Fibroblast of skin of back (primary cell): ENCODE results near the gene TMEM38A. TPM values are rescaled to one million over a fixed set of nuclear protein-coding genes. Genes with fewer than 3 reads are reported as not detected.

Source experiments
- DNase-seq: peaks from one replicate; pipeline ENCODE4 v3.0.0-alpha.2; 2013
- polyA plus RNA-seq, 2 experiments: library from polyadenylated mRNA; unstranded; fragments of 120-200 nt; gene quantifications; one replicate each; pipeline ENCODE4 v1.2.1, GENCODE V29; 2013; ENCODE audit not compliant: insufficient read length in 2 of 2

The TMEM38A gene, protein sequence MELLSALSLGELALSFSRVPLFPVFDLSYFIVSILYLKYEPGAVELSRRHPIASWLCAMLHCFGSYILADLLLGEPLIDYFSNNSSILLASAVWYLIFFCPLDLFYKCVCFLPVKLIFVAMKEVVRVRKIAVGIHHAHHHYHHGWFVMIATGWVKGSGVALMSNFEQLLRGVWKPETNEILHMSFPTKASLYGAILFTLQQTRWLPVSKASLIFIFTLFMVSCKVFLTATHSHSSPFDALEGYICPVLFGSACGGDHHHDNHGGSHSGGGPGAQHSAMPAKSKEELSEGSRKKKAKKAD
- 1.6 TPM for polyA plus RNA-seq (2013, experiment 1 of 2; ENCODE audit: insufficient read length)
- 1.1 TPM for polyA plus RNA-seq (2013, experiment 2 of 2; ENCODE audit: insufficient read length)

DNA sequence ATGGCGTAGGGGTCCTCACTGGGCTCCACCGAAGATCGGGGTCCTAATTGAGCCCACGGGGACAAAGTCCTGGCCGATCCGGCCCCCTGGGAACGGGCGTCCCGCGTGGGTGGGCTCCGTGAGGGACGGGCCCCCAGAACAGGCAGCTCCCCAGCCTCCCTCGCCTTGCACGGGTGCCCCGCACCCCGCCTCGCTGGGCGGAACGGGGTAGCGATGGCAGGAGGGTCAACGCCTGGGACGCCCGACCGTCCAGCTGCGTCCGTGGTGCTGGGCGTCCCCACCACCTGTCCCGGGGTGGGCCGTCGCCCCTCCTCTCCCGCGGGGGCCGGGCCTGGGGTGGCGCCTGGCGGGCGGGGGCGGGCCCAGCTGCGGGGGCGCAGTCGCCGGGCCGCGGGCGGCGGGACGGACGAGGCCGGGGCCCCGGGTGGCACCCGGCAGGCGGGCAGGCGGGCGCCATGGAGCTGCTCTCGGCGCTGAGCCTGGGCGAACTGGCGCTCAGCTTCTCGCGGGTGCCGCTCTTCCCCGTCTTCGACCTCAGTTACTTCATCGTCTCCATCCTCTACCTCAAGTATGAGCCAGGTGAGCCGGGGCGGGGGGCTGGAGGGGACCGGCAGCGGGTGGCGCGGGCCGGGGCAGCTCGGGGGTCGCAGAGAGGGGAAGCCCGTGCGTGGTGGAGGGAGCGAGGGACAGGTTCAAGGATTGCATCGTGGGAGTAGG is at the start of gene TMEM38A:
Gene TMEM38A, plus strand, starts transcription at position 377 of the 717 bp plus-strand sequence. Its CDS starts 79 bp downstream, at position 456.
- DNase-seq = no peak

DNA sequence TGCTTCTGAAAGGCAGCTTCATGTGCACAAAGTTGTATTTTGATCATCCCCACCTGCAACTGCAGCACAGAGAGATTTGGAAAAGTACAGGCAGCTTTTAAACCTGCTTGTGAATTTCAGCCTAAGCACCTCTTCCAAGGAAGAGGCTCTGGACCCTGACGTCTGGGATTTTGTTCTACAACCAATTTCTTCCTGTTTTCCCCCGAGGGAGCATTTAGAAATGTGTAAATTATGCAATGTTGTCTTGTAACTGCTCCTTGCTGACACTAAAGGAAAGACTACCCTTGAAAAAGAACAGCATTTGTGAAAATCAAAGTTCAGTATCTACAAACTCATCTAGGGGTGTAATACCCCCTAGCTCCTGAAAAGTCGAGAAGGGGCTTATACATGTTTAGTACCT is 48.3 kb upstream of the TMEM38A start:
- no peak for DNase-seq

DNA sequence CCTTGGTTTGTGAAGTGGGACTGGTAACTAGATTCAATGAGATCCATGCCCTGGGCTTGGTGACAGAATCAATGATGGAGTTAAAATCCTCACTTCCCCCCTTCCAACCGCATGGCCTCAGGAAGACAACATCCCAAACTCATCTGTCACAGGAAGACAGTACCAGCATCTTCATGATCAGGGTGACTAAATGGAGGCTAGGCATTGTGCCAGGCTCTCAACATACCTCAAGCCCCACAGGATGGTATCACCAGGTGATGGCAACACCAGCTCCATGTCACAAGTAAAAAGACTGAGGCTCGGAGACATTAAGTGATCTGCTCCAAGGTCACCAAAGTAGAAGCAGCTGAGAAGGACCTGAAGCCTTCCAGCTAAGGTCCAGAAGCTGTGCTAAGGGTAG is 47.1 kb upstream of the TMEM38A start:
- no peak for DNase-seq

DNA sequence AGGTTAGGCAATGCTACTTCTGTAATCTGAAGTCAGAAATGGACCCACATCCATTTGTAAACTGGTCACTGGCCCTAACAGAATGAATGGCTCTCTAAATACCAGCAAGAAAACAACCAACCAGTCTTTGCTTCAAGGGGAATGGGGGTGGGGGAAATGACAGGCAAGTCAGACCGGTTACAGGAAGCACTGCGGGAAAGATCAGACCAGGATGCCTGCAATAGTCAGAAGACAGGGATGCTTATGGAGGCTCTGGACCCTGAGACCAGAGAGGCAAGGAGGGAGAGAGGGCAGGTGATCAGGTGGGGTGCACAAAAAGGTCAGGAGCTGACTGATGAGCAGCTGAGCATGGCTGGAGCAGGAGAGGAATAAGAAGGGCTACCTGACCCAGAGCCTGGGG is 46.0 kb upstream of the TMEM38A start:
- DNase-seq = no peak

DNA sequence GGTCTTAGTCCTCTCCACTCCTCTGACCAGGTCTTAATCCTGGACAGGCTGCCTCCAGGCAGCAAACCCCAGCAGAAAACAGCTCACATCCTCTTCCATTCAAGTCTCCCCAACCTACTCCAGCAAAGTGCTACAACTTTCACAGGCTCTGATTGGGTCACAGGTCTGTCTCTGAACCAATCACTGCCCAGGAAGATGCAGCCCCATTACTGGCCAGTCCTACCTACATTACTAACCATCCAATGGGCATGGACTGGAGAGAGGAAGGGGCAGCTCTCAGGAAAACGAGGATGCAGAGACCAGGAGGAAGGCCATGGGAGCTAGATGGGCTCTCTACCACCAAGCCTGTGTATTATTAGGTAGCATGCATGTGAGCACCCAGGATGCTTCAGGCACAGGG is 45.1 kb upstream of the TMEM38A start:
- no peak for DNase-seq

DNA sequence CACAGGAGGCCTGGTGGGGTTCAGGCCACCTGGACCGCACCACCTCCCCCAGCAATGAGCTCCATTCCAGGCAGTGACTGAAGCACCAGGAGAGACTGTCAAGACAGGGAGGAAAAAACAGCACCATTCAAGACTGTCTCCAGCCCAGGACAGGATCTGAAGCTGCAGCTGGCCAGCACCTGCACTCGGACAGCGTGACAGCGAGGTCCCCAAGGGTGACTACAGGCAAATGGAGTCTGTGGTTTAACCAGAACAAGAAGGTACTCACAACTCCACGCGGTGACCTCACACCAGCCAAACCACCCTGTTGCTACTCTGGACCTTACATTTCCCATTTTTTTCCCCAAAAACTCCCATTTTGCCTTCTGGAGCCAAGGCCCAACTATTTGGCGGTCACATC is 42.7 kb upstream of the TMEM38A start:
- DNase-seq = no peak

DNA sequence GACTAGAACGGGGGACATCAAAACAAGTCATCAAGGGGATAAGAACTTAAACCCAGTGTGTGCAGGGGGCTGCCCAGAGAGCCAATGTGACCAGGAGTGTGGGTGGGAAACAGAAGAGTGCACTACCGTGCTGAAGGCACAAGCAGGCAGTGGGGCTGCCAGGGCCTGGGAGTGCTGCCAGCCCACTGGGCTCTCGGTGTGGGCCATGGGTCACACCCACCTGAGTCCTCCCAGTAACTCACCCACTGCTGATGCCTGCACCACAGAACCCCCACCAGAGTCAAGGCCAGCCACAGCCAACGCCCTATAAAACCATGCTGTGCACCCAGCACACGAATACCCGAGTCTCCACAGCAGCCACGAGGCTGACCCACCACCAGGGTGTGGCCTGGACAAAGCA is 41.5 kb upstream of the TMEM38A start:
- no peak for DNase-seq

DNA sequence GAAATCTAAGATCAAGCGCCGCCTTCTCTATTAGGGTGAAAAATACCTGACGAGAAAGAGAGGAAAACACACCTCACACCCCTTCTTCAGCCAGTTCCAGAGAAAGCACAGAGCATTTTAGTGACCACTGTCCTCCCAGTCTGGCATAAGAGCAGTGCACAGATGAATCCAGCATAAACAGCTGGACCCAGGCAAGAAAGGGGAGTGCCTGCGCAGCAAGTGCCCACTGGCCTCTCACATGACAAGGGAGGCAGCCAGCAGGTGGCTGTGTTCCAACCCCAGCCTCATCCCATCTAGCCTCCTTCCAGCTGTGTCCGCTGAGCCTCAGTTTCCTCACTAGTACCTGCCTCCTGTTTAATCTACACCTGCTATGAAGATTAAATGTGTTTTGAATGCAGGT is 40.9 kb upstream of the TMEM38A start:
- DNase-seq = no peak

DNA sequence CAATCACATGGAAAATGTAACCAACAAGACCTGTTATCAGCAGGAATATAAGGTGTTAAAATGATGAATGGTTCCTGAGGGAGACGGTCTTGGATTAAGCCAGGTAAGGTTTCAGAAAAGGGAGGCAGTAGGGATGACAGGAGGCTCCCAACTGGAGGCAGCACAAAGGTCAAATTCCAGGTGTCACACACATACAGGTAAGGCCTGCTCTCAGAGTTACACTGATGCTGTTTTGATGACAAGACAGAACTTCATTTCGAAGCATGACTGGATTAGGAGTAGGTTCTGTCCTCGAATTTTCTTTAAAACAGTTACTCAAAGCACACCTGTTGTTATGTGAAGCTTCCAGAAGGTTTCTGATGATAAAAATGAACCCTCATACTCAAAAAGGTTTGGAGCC is 40.4 kb upstream of the TMEM38A start:
- no peak for DNase-seq

DNA sequence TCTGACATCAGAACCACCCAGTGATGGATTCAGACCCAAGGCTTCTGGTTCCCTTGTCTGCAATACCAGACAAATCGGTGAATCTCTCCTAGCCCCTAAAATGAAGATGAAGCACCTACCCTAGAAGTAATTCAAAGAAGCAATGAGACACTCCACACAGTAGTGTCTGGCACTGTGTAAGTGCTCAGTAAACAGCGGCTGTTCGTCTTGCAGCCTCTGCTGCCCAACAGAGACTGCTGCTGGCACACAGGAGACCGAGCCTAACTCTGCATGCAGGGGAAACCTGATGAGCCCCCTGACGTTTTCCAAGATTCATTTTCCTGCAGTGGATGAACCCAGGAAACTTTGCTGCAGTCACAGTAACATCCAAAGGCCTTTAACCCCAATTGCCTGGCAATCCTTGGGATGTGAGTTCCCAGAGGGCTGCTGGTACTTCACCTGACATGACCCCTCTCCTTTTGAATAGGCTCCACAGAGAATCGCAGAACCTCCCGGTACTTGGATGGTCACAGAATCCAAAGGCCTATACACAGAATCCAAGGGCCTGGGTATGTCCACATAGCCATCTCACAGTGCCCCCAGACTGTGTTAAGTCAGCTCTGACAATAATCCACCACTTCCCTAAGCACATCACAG is 39.7 kb upstream of the TMEM38A start:
- no peak for DNase-seq

DNA sequence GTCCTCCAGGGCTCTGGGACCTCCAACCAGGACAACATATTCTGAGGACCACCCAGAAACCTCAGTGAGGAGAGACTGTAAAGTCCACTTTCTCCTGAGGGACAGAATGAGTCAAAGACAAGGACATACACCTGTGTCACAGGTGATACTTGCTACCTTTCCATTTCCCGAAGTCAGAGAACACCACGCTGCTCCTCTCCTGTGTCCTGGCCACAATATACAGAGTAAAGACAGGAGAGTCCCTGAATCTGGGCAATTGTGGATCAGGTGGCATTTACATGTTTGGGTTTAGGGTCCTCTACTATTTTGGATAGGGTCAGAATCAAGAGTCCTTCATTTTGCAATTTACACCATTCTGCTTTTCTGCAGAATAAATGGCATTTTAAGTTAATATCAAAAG is 37.9 kb upstream of the TMEM38A start:
- no peak for DNase-seq

DNA sequence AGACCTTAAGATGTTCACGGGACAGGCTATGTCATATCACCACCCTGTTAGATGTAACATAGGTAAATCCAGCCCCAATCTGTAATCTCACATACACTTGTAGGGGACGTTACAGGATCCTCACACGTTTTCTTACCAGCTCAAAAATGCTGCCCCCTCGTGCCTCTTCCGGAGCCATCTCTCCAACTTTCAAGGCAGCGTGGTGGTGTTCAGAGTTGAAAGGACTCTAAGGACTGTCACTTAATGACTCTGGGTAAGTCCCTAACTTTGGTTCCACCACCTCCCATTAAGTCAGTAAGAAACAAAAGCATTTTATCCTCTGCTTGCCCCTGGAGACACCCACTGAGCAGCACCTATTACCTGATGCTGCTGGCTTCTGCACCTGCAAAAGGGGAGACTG is 37.4 kb upstream of the TMEM38A start:
- no peak for DNase-seq

DNA sequence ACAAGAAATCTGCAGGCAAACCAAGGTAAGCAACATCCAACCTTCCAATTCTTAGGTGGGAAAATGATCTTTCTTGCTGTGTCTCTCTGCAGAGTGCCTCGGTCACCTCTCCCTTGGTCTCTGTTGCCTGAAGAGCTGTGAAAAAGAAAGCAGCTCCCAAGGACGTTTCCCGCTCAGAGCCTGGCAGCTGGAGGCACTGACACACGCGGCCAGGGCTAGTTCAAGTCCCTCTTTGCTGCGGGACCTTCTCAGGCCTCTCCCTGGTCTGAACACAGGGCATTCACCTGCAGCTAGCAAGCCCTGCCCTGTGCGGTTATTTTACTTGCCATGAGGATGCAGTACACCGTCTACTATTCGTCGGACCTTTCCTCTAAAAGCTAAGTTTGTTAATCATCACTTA is 36.7 kb upstream of the TMEM38A start:
- no peak for DNase-seq

DNA sequence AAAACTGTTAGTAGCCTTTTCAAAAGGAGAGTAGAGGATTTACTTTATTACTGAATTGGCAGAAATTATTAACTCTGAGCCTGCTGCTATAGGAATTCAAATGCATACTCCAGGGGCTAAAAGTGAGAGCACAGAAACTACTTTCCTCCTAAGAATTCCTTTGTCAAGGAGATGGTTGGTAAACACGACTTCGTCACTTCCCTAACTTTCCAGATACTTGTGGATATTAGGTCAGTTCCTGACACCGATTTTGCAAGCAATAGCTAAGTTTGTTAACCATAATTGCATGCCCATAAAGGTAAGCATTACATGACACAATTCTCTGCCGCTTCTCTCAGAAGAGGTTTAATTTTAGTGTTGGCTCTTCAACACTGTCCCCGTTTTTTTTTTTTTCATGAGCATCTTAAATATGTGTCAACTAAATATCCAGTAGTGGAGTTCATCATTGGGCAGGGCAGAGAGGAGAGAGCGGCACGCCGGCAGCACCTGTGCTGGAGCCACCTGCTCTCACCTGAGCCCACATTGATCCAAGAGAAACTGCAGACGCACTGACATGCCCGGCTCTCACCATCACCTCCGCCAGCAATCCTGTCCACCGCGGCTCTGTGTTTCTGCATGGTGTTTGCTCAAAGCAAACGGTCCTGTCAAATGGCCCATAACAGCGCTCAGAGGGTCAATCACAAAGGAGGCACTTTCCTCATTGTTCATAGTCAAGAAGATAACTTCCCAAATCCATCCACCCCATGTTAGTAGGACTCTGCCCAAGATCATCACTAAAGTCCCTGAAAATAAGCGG is 35.6 kb upstream of the TMEM38A start:
- no peak for DNase-seq

DNA sequence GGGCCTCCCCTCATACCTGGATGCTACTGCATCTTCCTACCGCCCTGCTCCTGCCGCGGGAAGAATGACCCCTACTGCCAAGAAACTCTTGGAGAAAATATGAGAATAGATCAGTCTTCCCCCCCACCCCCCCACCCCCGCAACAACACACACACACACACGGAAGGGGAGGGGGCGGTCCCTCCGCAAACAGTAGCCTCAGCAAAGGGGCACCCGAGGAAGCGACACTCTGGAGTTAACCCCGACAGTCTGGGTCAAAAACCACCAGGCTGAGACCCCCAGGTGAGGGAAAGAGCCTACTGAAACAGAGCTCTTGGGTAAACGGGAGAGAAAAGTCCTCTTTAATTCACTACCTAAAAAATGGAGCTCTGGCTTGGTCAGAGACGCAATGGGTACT is 34.1 kb upstream of the TMEM38A start:
- DNase-seq = no peak

DNA sequence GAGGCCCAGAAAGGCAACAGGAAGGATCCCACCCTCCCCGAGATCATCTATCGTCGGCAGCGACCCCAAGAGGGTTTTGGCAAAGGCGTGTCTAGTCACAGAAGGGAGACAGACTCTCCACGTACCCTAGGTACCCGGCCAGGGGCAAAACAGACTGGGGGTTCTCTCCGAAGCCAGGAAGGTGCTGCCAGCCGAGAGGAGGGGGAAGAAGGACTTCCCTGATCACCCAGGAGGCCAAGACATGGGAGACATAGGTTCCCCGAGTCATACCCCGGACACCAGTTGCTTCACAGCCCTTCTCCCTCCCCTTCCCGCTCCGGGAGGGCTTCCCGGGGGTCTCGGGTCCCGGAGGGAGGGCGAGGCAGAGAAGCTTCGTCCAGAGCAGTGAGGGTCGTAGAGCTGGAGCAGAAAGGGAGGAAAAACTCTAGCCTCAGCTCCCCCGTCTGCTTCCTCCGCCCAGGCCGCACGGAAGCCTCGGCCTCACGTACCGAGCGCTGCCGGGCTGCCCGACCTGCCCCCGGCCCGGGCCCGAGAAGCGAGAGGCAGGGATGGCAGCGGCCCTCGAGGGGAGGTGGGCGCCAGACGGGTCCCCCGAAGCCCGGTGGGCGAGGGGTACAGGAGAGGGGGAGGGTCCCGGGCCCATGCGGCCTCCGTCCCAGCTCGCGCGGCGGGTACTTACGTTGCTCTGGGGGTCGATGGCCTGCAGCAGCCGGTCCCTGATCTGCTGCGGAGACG is 33.6 kb upstream of the TMEM38A start:
- DNase-seq = peak; percentile 6

DNA sequence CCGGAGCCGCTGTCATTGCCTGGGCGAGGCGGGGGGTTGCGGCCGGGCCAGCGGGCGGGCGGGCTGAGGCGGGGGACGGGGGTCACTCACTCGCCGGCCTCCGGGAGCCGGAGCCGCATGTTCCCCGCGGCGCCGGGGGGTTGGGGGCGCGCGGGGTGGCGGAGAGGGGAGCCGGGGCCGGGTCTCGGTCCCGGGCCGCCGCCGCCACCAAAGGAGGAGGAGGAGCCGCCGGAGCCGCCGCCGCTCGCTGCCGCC is 33.1 kb upstream of the TMEM38A start:
- no peak for DNase-seq

DNA sequence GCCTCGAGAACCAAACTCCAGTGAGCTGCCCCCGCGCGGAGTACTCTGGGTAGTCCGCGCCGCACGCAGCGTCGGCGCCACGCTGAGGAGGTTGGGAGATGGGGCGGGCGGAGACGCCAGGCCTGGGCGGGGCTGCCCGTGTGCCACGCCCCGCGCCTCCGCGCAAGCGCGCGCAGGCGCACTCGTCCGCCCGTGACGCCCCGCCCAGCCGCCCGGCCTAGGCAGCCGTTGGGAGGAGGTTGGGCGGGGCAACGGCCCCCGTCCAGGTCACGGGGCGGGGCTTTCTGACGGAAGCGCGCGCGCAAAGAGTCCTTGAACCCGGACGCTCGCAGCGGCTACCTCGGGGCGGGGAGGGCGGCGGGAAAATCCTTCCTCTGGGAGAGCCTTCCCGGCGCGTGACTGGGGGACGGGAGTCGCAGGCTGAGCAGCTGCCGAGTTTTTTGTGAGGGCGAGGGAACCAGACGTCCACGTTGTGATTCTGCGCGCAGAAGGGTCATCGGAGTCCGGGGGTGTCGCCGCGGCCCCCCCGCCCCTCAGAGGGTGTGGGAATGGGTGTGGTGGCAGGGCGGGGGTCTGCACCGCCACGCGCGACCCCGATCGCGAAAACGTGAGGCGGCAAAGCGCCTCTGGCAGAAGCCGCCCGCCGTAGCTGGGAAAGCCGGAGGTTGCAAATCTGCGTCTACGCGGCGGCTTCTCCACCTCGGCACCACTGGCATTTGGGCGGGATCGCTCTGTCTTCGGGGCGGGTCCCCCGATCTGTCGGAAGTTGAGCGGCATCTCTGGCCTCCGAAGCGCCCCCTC is 32.6 kb upstream of the TMEM38A start, which contains the start of gene MED26:
Gene MED26, minus strand, starts transcription at position 22 of the 801 bp plus-strand sequence. CDS start 261 bp downstream, outside the sequence.
- DNase-seq = peak; percentile 93

DNA sequence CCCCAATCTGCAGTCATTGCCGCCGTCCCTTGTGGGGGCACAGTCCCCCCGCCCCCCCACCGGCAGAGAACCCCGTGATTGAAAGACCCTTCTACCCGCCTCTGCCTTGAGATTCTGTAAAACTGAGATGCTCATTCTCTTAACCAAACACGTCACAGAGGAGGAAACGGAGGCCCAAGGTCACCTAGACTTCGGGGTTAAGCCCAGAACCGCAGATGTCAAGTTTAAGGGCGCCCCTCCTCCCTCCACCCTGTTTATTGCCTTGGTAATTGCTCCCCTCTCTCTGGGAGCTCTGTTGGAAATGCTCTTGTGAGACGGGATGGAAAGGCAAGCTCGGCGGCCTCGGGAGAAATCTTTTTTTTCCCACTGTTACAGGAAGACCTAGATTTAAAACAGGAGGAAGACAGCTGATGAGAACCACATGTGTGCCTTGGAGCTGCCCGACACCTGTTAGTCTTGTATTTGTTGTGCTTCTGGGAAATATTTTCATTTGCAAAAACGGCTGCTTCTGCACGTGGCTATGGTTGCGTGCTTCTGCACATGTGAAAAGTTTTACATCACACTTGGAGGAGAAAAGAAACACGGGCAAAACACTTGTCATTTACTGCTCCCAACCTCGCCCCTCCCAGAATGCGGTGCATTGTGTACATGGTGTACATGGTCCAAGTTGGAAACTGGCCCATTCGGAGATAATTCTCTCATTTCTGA is 31.8 kb upstream of the TMEM38A start:
- DNase-seq = peak; percentile 9

DNA sequence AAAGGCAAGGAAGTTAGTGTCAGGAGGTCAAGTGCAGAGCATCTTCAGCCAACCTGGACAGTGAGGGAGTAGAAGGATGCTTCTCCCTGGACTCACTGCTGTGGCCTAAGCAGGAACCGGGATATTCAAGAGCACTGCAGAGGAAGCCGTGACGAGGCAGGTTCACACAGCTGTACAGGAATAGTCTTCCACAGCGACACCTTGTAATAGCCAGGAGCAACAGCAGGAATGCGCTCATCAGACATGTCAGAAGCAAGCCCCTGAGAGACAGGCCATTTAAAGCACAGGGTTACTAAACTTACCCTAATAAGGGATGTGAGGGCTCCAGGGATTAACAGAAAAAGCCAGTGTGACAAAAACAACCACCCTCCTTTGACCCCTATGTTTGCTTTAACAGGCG is 29.5 kb upstream of the TMEM38A start:
- no peak for DNase-seq

DNA sequence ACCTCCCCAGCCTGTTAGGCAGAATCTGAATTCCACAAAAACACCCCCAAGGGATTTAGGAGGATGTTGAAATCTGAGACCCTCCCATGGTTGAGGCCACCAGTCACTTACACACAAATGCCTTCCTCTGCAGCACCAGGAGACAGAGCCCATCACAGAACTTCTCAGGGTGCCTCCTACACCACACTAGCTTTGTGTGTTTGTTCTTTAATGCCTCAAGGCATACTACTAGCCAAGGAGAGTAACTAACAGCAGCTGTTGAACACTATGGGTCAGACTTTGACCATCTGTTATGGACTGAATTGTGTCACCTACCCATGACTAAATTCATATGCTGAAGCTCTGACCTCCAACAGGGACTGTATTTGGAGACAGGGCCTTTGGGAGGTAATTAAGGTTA is 23.4 kb upstream of the TMEM38A start:
- DNase-seq = peak; percentile 19
